Prostate gland (tissue), 2 donors: Measurements from ENCODE around the gene NEIL3. TPM values are rescaled to one million over a fixed set of nuclear protein-coding genes. Genes with fewer than 3 reads are reported as not detected.
A peak's percentile ranks its signal among the peaks of the same experiment; 100 is the strongest.

Experiments used
- DNase-seq: peaks from one replicate; pipeline ENCODE4 v3.0.0-alpha.2; 2019; ENCODE audit warnings: low spot score
- H3K27ac ChIP-seq, 2 donors: fragments of 200-600 bp; sonication (generic); 2 replicates each; pipeline ENCODE4 v1.5.1; 2017 to 2019
- H3K27me3 ChIP-seq: fragments of 200-600 bp; sonication (generic); replicated peaks from 2 replicates; pipeline ENCODE4 v1.5.1; 2019; ENCODE audit not compliant: insufficient read depth
- H3K36me3 ChIP-seq, 2 donors: fragments of 200-600 bp; sonication (generic); 1 replicate in 1 of 2; 2 replicates in 1 of 2; pipeline versions ENCODE4 v1.5.1 to v1.8.1; 2017 to 2019
- H3K4me1 ChIP-seq: fragments of 200-600 bp; sonication (generic); replicated peaks from 2 replicates; pipeline ENCODE4 v1.5.1; 2019
- H3K4me3 ChIP-seq, 2 donors: fragments of 200-600 bp; sonication (generic); 2 replicates each; pipeline ENCODE4 v1.5.1; 2017 to 2019
- H3K9me3 ChIP-seq: fragments of 200-600 bp; sonication (generic); 2 replicates; pipeline ENCODE4 v1.5.1; 2017
- CTCF ChIP-seq, 4 experiments: fragments of 200-600 bp in 2 of 4; fragments of 450-650 bp in 2 of 4; sonication (generic) in 2 of 4; IDR thresholded peaks; 1 replicate in 3 of 4; 2 replicates in 1 of 4; pipeline ENCODE4 v1.5.1; 2016 to 2019; ENCODE audit warnings: antibody characterized with exemption in 4 of 4, mild to moderate bottlenecking in 2 of 4, moderate library complexity in 2 of 4
- POLR2A ChIP-seq: fragments of 450-650 bp; IDR thresholded peaks from one replicate; pipeline ENCODE4 v1.6.1; 2016; ENCODE audit warnings: antibody characterized with exemption, mild to moderate bottlenecking
- POLR2AphosphoS5 ChIP-seq: sonication (generic); formaldehyde crosslinking; IDR thresholded peaks from one replicate; pipeline ENCODE4 v1.6.1; 2017; ENCODE audit warnings: antibody characterized with exemption
- WGBS: methylation state at CpG from one replicate; pipeline ENCODE4 v1.1.5; 2018; 5-methylcytosine and 5-hydroxymethylcytosine counted together
- intact Hi-C: fragments of 100-400 bp; cut with DNase I; formaldehyde crosslinking; loops from one replicate; pipeline ENCODE4 v1.14.2; 2022
- total RNA-seq, 2 donors: library from RNA; depleted of rRNA; stranded (reverse); fragments of >200 nt; gene quantifications; one replicate each; pipeline ENCODE4 v1.1.0, GENCODE V29; 2016

NEIL3 gene
- total RNA-seq, 2 donors from 2014 or later, result 0.51 to 0.59 TPM

GRCh38 chr4:177339477-177340374, 30.1 kb downstream of the NEIL3 start:
- Histone ChIP-seq H3K36me3 (no peaks in the 10 kb centered on the region), H3K27me3 (no peaks in the 10 kb centered on the region), H3K4me3 (no peak overlapping the region), H3K9me3 (no peaks in the 10 kb centered on the region), H3K27ac (no peak overlapping the region), H3K4me1 (no peaks in the 10 kb centered on the region)
- DNase-seq, result no peak
- TF ChIP-seq POLR2A (no peak), POLR2AphosphoS5 (no peak), CTCF (IDR thresholded peaks at IDR 0.05) (peak in 2 of 4 experiments; percentile 34 to 57)
- WGBS, result 42% methylated on average over 5 of the region's 5 CpGs
- intact Hi-C loops, result loop anchor here (10.0 kb wide), 1 partner anchor 965 kb away; no protein-coding TSS in a partner anchor

- no peak for TF ChIP-seq CTCF (IDR thresholded peaks at IDR 0.05)
- TF ChIP-seq POLR2A, result no peak
- no peak for TF ChIP-seq POLR2AphosphoS5
- no peaks in the 10 kb centered on the region for H3K36me3 ChIP-seq
- WGBS, result 94% methylated on average over 8 of the region's 8 CpGs
- no peaks in the 10 kb centered on the region for H3K4me1 ChIP-seq
- no peaks in the 10 kb centered on the region for H3K9me3 ChIP-seq
- intact Hi-C loops, result no loop called here
- H3K27ac ChIP-seq, result no peak overlapping the region
- no peaks in the 10 kb centered on the region for H3K27me3 ChIP-seq
- H3K4me3 ChIP-seq, result no peak overlapping the region
- DNase-seq, result no peak
Observed at GRCh38 chr4:177348348-177348747, 38.7 kb downstream of the NEIL3 start.

GRCh38 chr4:177349191-177349590, 39.5 kb downstream of the NEIL3 start:
- Histone ChIP-seq H3K4me3 (no peak overlapping the region), H3K27me3 (no peaks in the 10 kb centered on the region), H3K4me1 (no peaks in the 10 kb centered on the region), H3K9me3 (no peaks in the 10 kb centered on the region), H3K27ac (no peak overlapping the region), H3K36me3 (no peaks in the 10 kb centered on the region)
- TF ChIP-seq POLR2AphosphoS5, result no peak
- no peak for TF ChIP-seq POLR2A
- TF ChIP-seq CTCF (IDR thresholded peaks at IDR 0.05), result no peak
- intact Hi-C loops, result no loop called here
- 91% methylated on average over 6 of the region's 6 CpGs for WGBS
- no peak for DNase-seq

GRCh38 chr4:177351622-177352244, 42.1 kb downstream of the NEIL3 start:
- H3K36me3 ChIP-seq, result no peaks in the 10 kb centered on the region
- H3K4me1 ChIP-seq, result no peaks in the 10 kb centered on the region
- TF ChIP-seq POLR2AphosphoS5 (no peak), POLR2A (no peak), CTCF (IDR thresholded peaks at IDR 0.05) (no peak)
- no peak for DNase-seq
- H3K27ac ChIP-seq, result no peak overlapping the region
- WGBS, result 90% methylated on average over 5 of the region's 5 CpGs
- H3K27me3 ChIP-seq, result no peaks in the 10 kb centered on the region
- no peaks in the 10 kb centered on the region for H3K9me3 ChIP-seq
- no peak overlapping the region for H3K4me3 ChIP-seq
- intact Hi-C loops, result no loop called here
